ENCODE data around the gene RPH3AL.

RPH3AL gene

DNA sequence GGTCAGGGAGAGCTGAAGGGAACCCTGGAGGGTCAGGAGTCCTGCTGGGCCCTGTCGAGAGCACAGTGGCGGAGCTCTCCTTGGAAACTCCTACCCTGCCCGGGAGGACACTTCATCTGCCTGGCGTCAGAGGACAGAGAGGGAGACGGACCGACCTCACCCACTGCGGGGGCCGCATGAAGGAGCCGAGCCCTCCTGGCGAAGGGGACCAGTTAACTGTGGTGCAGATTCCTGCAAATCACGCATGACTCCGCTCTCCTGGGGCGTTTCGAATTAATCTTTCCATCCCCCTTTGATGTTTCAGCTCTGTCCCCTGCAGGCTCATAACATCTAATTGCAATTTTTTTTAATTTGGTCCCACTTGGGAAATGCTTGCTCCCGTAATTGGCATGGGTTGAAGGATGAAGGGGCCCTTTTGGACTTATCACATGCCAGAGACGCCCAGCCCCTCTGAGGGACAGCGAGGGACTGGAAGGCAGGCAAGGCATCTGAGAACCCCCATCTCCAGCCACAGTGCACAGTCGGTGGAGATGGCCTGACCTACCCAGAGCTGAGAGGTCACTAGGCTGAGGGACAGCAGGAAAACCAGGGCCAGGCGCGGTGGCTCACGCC is 26.5 kb downstream of the RPH3AL start:
- TF ChIP-seq ZFX (IDR thresholded peaks at IDR 0.05; ENCODE audit: borderline replicate concordance) = no peak
- TF ChIP-seq, protein P1, sequence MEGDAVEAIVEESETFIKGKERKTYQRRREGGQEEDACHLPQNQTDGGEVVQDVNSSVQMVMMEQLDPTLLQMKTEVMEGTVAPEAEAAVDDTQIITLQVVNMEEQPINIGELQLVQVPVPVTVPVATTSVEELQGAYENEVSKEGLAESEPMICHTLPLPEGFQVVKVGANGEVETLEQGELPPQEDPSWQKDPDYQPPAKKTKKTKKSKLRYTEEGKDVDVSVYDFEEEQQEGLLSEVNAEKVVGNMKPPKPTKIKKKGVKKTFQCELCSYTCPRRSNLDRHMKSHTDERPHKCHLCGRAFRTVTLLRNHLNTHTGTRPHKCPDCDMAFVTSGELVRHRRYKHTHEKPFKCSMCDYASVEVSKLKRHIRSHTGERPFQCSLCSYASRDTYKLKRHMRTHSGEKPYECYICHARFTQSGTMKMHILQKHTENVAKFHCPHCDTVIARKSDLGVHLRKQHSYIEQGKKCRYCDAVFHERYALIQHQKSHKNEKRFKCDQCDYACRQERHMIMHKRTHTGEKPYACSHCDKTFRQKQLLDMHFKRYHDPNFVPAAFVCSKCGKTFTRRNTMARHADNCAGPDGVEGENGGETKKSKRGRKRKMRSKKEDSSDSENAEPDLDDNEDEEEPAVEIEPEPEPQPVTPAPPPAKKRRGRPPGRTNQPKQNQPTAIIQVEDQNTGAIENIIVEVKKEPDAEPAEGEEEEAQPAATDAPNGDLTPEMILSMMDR (IDR thresholded peaks at IDR 0.05) = no peak

DNA sequence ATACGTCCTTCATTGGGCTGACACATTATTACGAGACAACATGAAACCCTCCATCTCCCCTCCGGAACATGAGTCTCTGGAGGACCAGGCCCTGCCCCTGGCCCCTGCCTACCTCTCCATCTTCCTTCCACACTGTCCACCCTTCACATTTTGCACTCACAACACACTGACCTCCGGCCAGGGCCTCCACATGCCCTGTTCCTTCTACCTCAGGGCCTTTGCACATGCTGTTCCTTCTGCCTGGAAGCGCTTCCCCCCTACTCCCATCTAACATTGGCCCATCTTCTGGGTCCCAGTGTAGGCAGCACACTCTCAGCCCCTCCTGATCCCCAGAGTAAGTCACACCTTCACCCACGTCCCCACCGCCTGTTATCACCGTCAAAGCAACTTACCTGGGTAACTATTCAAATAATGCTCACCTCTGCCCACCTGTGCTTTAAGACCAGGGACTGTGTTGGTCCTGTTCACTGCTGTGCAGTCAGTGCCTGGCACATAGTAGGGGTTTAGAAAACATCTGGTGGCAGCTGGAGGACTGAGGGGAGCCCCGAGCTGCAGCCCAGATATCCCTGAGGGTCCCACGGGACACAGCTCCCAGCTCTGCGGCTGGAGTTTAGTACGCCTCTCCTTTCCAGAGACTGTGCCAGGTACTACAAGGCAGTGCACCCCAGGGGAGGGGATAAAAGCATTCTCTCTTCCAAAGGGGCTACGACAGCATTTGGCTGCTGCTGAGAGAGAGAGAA is 27.2 kb downstream of the RPH3AL start:
- no peak overlapping the region for H3K27ac ChIP-seq
- no peak for TF ChIP-seq ZFX (IDR thresholded peaks at IDR 0.05; ENCODE audit: borderline replicate concordance)
- TF ChIP-seq, protein P1 (IDR thresholded peaks at IDR 0.05) = no peak

More for the DNA sequence above, 26.5 kb downstream of the RPH3AL start:
- H3K27ac ChIP-seq = no peak overlapping the region

DNA sequence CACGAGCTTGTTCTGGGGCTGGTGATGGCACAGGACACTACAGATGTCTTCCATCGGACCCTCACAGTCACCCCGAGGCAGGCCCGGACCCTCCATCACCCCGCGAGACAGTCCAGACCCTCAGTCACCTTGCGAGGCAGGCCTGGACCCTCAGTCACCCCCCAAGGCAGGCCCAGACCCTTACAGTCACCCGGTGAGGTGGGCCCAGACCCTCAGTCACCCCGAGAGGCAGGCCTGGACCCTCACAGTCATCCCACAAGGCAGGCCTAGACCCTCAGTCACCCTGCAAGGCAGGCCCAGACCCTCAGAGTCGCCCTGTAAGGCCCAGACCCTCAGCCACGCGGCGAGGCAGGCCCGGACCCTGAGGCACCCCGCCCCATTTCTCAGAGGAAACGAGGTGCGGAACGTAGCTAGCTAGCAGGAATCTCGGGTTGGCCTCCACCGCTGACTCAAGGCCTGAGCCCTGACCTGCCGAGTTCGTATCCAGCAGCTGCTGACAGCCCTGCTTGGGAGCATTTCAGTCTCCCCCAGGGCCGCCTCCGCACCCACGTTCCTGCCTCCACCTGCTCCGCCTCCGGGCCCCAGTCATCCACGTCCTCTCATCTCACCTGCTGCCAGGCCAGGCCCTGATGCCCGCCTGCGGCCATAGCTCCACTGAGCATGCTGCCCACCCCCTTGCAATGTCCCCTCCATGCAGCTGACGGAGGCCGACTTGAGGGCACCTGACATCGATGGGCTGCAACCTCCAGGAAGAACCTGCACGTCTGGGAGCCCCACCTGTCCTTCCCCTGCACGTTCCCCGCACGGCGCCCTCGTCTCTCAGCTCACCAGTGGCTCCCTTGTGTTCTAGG is 28.7 kb downstream of the RPH3AL start:
- TF ChIP-seq ZFX (IDR thresholded peaks at IDR 0.05; ENCODE audit: borderline replicate concordance) = no peak
- TF ChIP-seq, protein P1 (IDR thresholded peaks at IDR 0.05) = no peak
- H3K27ac ChIP-seq = no peak overlapping the region

DNA sequence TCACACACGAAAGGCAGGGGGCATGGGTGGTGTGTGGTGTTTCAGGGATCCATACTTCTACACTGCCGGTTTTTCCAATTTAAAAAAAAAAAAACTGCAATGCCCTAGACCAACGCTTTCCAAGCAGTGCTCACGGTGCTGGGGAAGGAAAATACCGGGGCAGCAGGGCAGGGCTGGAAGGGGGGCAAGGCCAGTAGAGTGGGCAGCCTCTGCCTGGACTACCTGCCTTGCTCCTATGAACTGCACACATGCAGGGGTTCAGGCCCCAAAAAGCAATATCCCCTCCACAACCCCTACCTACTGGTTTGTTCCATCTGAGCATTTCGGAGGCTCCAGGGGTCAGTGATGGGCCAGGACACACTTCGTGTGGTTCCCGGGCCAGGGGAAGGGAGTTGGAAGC is 29.4 kb downstream of the RPH3AL start:
- TF ChIP-seq ZFX (IDR thresholded peaks at IDR 0.05; ENCODE audit: borderline replicate concordance) = no peak
- TF ChIP-seq, protein P1 (IDR thresholded peaks at IDR 0.05) = no peak
- no peak overlapping the region for H3K27ac ChIP-seq

DNA sequence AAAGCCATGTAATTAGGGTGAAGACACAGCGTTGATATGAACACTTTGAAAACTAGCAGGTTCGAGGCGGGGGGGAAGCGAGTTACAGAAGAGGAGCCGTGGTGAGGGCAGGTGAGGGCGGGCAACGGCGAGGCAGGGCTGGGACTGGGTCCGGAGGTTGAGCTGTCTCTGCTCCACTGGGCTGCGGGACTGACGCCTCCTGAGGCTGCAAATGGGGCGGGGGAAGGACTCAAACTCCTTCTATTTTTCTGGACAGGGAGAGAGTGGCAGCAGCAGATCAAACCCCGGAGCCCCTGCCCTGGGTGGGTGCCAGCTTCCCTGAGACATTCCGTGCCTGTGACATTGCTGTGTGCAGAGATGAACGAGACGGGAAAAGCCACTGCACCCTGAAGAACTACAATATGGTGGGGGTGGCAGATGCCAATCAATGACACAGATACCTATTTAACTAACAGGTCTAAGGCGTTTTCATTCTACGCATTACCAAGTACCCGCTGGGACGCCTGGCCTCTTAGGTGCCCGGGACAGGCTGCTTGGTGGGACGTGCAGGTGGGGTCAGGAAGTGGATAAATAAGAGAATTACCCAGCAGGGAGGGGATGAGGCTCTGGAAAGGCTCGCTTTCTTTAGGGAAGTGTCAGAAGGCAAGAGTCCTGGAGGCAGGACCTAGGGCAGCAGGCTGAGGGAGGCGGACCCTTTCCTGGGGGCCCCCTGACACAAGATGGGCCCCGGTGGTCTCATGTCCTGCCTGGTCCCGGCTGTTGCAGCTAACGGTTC is 30.4 kb downstream of the RPH3AL start:
- TF ChIP-seq, protein P1 (IDR thresholded peaks at IDR 0.05) = no peak
- no peak for TF ChIP-seq ZFX (IDR thresholded peaks at IDR 0.05; ENCODE audit: borderline replicate concordance)
- H3K27ac ChIP-seq = no peak overlapping the region

DNA sequence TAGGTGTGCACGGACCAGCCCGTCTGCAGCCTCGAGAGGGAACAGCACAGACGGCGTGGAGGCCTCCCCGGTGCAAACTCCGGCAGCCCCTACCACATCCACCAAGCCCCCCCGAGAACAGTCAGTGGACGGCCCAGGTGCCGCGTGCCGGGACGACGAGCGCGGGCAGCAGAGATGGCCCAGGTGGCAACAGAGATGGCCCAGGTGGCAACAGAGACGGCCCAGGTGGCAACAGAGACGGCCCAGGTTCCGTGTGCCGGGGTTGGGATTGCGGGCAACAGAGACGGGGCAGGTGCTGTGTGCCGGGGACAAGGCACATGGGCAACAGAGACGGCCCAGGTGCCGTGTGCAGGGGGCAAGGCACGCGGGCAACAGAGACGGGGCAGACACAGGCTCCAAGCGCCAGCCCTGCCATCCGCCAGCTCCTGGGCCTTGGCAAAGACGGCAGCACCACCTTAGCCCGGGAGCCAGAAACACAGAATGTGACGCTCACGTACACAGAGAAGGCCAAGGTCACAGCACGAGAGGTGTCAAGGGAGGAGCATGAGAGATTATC is 31.1 kb downstream of the RPH3AL start:
- TF ChIP-seq, protein P1 (IDR thresholded peaks at IDR 0.05) = no peak
- H3K27ac ChIP-seq = no peak overlapping the region

Measured in 22Rv1 (cell line).